ENCODE data around the gene DDIT3.
"Not testable (repeated sequence)": the region's sequence is repeated elsewhere in the genome, so short reads cannot be mapped to it uniquely, and the experiment has no call there.

The DDIT3 gene, protein sequence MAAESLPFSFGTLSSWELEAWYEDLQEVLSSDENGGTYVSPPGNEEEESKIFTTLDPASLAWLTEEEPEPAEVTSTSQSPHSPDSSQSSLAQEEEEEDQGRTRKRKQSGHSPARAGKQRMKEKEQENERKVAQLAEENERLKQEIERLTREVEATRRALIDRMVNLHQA

DNA sequence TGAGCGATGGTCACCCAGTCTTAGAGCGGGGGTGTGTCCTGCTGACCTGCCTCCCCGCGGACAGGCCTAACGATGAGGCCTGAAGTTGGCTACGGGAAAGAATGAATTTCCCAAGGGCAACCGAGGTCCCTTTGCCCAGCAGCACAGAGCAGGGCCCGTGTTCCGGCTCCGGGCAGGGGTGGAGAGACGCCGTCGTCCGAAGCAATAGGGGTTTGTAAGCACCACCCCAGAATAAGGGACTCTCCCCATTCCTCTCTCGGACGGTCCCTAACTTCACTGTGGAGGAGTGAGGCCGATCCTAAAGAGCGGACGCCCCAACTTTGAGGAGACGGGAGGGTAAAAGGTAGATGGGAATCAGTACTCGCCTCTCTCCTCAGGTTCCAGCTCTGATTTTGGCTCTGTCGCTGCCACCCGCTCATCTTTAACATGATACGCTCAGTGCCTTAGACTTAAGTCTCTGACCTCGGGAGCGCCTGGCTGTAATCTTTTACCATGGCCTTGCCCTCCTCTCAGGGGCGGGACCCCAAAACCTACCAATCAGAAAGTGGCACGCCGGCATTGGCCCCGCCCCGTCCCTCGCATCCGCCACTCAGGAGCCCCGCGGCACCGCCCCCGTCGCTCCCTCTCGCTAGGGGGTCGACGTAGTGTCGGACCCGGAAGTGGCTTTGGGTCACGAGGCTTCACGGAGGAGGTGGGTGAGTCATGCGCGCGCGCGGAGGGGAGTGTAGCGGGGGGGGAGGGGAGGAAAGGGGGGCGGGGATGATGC lies at the start of gene DDIT3:
TSS of gene DDIT3 (minus strand) at position 462 of the 766 bp plus-strand sequence. CDS start 3,108 bp downstream, outside the sequence.
- H3K4me1 Mint-ChIP-seq, result peaks cover 42 to 80% of the 10 kb centered on the region in 2 donors
- peak; percentile 74 to 80 for ATAC-seq (replicated peaks)
- peak; percentile 100 for DNase-seq
- H3K27me3 Mint-ChIP-seq, result no peaks in the 10 kb centered on the region
- H3K9me3 Mint-ChIP-seq, result no peaks in the 10 kb centered on the region
- H3K4me3 Mint-ChIP-seq, result peak within 1 kb of the TSS; percentile 99
- peaks cover 41 to 65% of the 10 kb centered on the region in 2 donors for H3K36me3 Mint-ChIP-seq
- H3K27ac Mint-ChIP-seq, result peak within 1 kb of the TSS; percentile 99

DNA sequence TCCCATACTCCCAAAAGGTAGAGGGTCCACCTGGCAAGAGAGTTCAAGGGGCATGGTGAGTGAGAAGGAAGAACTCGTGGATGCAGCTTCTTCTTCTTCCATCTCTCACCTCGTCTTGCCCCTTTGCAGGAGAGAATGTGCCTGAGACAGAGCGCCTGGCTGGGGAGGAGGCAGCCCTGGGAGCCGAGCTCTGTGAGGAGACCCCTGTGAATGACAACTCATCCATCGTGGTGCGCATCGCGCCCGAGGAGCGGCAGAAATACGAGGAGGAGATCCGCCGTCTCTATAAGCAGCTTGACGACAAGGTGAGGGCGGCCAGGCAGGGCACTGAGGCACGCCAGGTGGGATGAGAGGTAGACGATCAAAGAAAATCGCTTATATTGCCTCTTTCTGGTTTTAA lies 49.5 kb upstream of the DDIT3 start:
- ATAC-seq (replicated peaks) (no peak), DNase-seq (no peak)
- Mint-ChIP-seq H3K4me3 (no peak overlapping the region), H3K4me1 (no peaks in the 10 kb centered on the region), H3K27me3 (peaks cover 32% of the 10 kb centered on the region in 2 donors), H3K27ac (no peak overlapping the region), H3K9me3 (no peaks in the 10 kb centered on the region), H3K36me3 (peaks cover 0 to 1% of the 10 kb centered on the region in 2 donors)

DNA sequence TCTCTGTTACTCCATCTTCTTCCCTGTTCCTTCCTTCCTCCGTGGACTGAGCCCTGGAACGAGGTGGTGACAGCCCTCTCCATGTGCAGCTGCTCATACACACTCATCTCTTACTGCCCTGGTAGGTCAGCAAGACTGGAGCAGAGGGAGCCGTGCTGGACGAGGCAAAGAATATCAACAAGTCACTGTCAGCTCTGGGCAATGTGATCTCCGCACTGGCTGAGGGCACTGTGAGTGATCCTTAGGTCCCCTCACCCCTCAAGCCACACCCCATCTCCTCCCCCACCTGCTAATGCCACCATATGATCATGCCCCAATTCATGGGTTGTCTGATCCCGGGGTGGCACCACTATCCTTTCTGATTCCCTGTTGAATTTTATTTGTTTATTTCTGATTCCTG lies 48.5 kb upstream of the DDIT3 start:
- H3K27ac Mint-ChIP-seq, result no peak overlapping the region
- no peak overlapping the region for H3K4me3 Mint-ChIP-seq
- H3K27me3 Mint-ChIP-seq, result peaks cover 40 to 42% of the 10 kb centered on the region in 2 donors
- peaks cover 0 to 6% of the 10 kb centered on the region in 2 donors for H3K36me3 Mint-ChIP-seq
- no peaks in the 10 kb centered on the region for H3K9me3 Mint-ChIP-seq
- no peaks in the 10 kb centered on the region for H3K4me1 Mint-ChIP-seq
- DNase-seq (no peak), ATAC-seq (replicated peaks) (no peak)

DNA sequence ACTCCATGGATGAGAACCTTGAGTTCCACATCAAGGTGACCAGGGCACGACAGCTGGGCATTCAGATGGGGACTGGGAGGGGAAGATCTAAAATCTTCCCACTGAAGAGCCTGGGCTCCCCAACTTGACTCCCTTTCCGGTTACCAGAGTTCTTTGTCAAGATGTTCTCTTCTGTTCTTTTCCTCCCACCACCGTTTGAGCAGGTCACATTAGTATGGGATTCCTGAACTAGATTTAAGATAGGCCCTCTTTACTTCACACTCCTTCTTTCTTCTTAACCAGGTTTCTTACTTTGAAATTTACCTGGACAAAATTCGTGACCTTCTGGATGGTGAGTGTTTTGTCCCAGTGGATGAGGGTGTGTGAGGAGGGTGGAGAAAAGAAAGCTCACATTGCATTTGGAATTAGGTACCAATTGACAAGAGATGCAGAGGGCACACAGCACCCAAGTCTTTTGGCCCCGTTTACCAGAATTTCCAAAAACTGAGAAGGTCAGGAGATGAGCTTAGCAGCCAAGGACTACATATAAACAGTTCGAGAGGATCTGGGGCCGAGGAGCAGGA lies 43.9 kb upstream of the DDIT3 start:
- no peaks in the 10 kb centered on the region for H3K9me3 Mint-ChIP-seq
- H3K36me3 Mint-ChIP-seq, result peaks cover 0 to 6% of the 10 kb centered on the region in 2 donors
- no peak for DNase-seq
- no peak for ATAC-seq (replicated peaks)
- no peak overlapping the region for H3K4me3 Mint-ChIP-seq
- H3K4me1 Mint-ChIP-seq, result no peaks in the 10 kb centered on the region
- peaks cover 40 to 47% of the 10 kb centered on the region in 2 donors for H3K27me3 Mint-ChIP-seq
- no peak overlapping the region for H3K27ac Mint-ChIP-seq

DNA sequence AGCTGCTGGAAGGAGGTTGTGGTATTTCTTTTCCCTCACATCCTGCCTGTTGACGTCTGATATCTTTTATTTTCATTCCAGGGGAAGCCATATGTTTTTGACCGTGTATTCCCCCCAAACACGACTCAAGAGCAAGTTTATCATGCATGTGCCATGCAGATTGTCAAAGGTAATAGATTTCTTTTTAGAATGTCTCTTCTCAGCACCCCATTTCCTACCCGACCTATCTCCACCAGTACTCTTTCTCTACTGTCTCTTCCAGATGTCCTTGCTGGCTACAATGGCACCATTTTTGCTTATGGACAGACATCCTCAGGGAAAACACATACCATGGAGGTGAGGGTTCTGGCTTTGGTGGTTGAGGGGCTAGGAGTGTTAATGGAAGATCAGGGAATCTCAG lies 43.0 kb upstream of the DDIT3 start:
- Mint-ChIP-seq H3K27ac (no peak overlapping the region), H3K9me3 (no peaks in the 10 kb centered on the region), H3K27me3 (peaks cover 31 to 38% of the 10 kb centered on the region in 2 donors), H3K4me3 (no peak overlapping the region), H3K36me3 (peaks cover 0 to 6% of the 10 kb centered on the region in 2 donors), H3K4me1 (no peaks in the 10 kb centered on the region)
- ATAC-seq (replicated peaks), result no peak
- DNase-seq, result no peak

DNA sequence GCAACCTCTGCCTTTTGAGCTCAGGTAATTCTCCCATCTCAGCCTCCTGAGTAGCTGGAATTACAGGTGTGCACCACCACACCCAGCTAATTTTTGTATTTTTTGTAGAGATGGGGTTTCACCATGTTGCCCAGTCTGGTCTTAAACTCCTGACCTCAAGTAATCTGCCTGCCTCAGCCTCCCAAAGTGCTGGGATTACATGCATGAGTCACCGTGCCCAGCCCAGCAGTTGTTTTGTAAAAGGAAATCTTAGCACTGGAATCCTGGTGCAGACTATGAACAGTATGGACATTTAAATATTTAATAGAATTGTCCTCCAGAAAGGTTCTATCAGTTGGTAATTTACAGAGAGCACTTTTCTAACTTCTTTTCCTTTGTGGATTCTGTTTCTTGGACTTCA lies 40.8 kb upstream of the DDIT3 start:
- H3K36me3 Mint-ChIP-seq, DNase-seq: not testable (repeated sequence)

DNA sequence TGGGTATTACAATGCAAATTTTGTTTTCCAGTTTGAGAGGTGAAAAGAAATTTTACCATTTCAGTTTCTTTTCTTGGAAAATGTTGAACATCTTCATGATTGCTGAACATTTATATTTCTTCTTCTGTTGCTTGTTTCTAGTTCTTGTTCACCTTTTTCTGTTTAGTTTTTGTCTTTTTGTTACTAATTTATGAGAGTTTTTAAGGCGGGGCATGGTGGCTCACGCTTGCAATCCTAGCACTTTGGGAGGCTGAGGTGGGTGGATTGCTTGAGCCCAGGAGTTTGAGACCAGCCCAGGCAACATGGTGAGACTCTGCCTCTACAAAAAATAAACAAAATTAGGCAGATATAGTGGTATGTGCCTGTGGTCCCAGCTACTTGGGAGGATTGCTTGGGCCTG lies 40.2 kb upstream of the DDIT3 start:
- H3K27ac Mint-ChIP-seq, result no peak overlapping the region
- H3K4me3 Mint-ChIP-seq, result no peak overlapping the region
- H3K4me1 Mint-ChIP-seq, result no peaks in the 10 kb centered on the region
- H3K9me3 Mint-ChIP-seq, result no peaks in the 10 kb centered on the region
- no peak for DNase-seq
- peaks cover 0 to 6% of the 10 kb centered on the region in 2 donors for H3K36me3 Mint-ChIP-seq
- no peak for ATAC-seq (replicated peaks)
- H3K27me3 Mint-ChIP-seq, result peaks cover 27 to 38% of the 10 kb centered on the region in 2 donors

More for the DNA sequence above, 40.8 kb upstream of the DDIT3 start:
- H3K9me3 Mint-ChIP-seq; ATAC-seq (replicated peaks); H3K4me3 Mint-ChIP-seq; H3K4me1 Mint-ChIP-seq; H3K27ac Mint-ChIP-seq: not testable (repeated sequence)
- peaks cover 27 to 38% of the 10 kb centered on the region in 2 donors for H3K27me3 Mint-ChIP-seq

DNA sequence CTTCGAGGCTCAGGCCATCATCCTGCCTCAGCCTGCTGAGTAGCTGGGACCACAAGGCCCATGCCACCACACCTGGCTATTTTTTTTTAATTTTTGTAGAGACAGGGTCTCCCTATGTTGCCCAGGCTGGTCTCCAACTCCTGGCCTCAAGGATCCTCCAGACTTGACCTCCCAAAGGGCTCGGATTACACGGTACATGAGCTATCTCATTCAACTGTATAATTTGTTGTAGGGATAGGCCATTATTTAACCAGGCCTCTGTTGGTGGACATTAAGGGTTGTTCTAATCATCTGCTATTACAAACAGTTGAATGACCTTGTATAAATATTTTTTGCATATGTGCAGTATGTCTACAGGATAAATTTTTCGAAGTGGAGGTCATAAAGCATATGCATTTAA lies 38.5 kb upstream of the DDIT3 start:
- no peak for ATAC-seq (replicated peaks)
- Mint-ChIP-seq H3K4me3 (no peak overlapping the region), H3K4me1 (no peaks in the 10 kb centered on the region), H3K9me3 (no peaks in the 10 kb centered on the region), H3K27ac (no peak overlapping the region), H3K27me3 (peaks cover 17 to 30% of the 10 kb centered on the region in 2 donors), H3K36me3 (no peaks in the 10 kb centered on the region)
- DNase-seq, result no peak

DNA sequence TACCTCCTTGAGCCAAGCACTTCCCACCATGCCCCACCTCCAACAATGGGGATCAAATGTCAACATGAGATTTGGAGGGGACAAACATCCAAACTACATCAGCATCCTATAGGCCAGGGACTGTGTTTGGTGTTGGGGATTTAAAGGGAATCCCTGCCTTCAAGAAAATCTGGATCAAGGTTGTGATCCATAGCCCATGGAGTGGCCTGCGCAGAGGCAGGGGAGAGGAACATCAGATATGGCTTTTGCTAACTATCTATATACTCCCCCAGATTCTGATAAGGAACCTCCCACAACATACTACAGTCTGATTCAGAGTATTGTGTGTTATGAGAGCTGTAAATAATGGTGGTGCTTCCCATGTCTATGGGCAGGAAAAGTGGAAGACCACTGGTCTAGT lies 34.6 kb upstream of the DDIT3 start:
- H3K36me3 Mint-ChIP-seq, result no peaks in the 10 kb centered on the region
- H3K4me1 Mint-ChIP-seq, result peaks cover 6 to 10% of the 10 kb centered on the region in 2 donors
- H3K27ac Mint-ChIP-seq, result no peak overlapping the region
- H3K27me3 Mint-ChIP-seq, result peaks cover 21 to 36% of the 10 kb centered on the region in 2 donors
- no peak overlapping the region for H3K4me3 Mint-ChIP-seq
- DNase-seq, result no peak
- H3K9me3 Mint-ChIP-seq, result no peaks in the 10 kb centered on the region
- ATAC-seq (replicated peaks), result no peak

DNA sequence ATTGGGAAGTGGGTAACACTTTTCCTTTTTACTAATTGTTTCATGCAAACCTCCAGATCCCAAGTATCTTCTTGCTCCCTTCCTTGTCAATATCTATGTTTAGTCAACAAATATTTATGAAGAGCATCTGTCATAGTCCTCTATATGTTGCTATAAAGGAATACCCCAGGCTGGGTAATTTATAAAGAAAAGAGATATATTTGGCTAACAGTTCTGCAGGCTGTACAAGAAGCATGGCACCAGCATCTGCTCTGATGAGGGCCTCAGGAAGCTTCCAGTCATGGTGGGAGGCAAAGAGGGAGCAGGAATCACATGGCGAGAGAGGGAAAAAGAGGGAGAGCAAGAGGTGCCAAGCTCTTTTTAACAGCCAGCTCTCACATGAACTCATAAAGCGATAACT lies 34.1 kb upstream of the DDIT3 start:
- H3K9me3 Mint-ChIP-seq, result no peaks in the 10 kb centered on the region
- H3K36me3 Mint-ChIP-seq, result no peaks in the 10 kb centered on the region
- DNase-seq (no peak), ATAC-seq (replicated peaks) (no peak)
- H3K4me3 Mint-ChIP-seq, result no peak overlapping the region
- H3K27me3 Mint-ChIP-seq, result peaks cover 25 to 37% of the 10 kb centered on the region in 2 donors
- peaks cover 8 to 14% of the 10 kb centered on the region in 2 donors for H3K4me1 Mint-ChIP-seq
- no peak overlapping the region for H3K27ac Mint-ChIP-seq

DNA sequence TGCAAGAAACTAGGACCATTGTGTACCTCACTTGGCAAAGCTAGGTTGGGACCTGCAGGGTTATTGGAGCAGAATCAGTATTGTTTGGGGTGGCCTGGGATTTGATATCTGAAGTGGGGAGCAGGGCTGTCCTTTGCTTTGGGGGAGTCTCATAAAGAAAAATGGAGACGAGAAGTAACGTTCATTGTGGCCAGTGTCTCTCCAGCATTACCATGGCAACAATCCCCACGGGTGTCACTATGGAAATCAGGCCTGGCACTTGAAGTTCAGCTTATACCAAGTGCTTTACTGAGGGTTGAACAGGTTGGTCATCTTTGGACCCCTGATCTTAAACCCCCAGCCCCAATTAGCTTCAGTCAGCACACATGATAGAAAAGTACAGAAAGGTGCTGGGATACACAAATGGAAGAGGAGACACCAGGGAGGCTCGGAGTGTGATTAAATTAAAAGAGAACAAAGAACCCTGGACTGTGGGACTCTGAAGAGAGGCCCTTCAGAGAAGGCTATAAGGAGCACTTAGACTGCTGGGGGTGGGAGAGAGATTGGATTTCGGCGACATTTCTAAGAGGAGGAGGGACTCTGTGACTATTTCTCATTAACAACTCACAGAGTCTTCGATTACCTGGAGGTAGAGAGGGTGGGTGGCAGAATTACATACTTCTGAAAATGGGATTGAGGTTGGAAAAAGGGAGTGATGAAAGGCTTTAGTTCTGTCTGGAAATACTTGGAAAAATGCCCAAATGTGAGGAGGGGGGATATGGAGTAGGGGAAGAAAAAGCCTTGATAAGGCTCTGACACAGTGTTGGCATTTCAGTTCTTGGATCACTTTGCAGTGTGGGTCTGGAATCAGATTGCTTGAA lies 33.3 kb upstream of the DDIT3 start:
- ATAC-seq (replicated peaks), result no peak
- no peak for DNase-seq
- H3K4me3 Mint-ChIP-seq, result no peak overlapping the region
- no peaks in the 10 kb centered on the region for H3K9me3 Mint-ChIP-seq
- peaks cover 34 to 43% of the 10 kb centered on the region in 2 donors for H3K27me3 Mint-ChIP-seq
- peaks cover 17 to 23% of the 10 kb centered on the region in 2 donors for H3K4me1 Mint-ChIP-seq
- H3K36me3 Mint-ChIP-seq, result no peaks in the 10 kb centered on the region
- H3K27ac Mint-ChIP-seq, result no peak overlapping the region

DNA sequence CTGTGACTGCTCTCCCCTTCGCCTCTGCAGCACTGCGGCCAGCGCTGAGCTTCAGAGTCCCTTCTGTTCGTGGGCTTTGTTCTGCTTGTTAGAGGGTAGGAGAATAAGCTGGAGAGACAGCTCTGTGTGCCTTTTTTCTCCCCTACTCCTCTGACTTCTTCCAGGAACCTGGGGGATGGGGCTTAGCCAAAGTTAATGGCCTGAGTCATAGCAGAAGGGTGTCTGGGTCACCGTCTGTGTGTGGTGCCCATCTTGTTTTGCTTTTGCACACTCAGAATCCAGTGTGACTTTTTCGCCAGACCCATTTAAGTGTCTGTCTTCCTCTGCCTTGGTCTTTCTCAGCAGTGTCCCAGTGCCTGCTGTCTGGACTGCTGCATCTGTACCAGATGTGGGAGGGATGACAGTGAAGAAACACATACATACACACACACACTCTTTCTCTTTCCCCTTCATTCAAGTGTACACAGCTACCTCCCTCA lies 32.6 kb upstream of the DDIT3 start:
- Mint-ChIP-seq H3K27ac (no peak overlapping the region), H3K4me1 (peaks cover 18 to 26% of the 10 kb centered on the region in 2 donors), H3K36me3 (no peaks in the 10 kb centered on the region), H3K9me3 (no peaks in the 10 kb centered on the region), H3K4me3 (no peak overlapping the region), H3K27me3 (peaks cover 36 to 44% of the 10 kb centered on the region in 2 donors)
- DNase-seq (no peak), ATAC-seq (replicated peaks) (no peak)

DNA sequence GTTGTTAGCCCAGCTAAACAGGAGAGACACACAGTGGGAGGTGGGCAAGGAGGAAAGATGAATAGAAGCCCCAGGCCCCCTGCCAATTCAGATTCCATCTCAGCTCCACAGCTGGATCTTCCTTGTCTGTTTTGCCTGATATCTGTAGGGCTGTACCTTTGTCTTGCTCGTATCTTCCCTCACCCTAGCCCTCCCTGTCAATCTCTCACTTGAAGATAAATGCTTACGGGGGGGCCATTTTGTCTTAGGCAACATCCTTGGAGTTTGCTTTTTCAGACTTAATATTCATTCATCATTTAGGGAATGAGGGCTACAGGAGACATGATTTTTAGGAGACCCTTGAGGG lies 32.0 kb upstream of the DDIT3 start:
- no peak for ATAC-seq (replicated peaks)
- no peak overlapping the region for H3K27ac Mint-ChIP-seq
- no peak overlapping the region for H3K4me3 Mint-ChIP-seq
- H3K4me1 Mint-ChIP-seq, result peaks cover 18 to 30% of the 10 kb centered on the region in 2 donors
- H3K9me3 Mint-ChIP-seq, result no peaks in the 10 kb centered on the region
- peaks cover 36 to 44% of the 10 kb centered on the region in 2 donors for H3K27me3 Mint-ChIP-seq
- no peaks in the 10 kb centered on the region for H3K36me3 Mint-ChIP-seq
- DNase-seq, result no peak

DNA sequence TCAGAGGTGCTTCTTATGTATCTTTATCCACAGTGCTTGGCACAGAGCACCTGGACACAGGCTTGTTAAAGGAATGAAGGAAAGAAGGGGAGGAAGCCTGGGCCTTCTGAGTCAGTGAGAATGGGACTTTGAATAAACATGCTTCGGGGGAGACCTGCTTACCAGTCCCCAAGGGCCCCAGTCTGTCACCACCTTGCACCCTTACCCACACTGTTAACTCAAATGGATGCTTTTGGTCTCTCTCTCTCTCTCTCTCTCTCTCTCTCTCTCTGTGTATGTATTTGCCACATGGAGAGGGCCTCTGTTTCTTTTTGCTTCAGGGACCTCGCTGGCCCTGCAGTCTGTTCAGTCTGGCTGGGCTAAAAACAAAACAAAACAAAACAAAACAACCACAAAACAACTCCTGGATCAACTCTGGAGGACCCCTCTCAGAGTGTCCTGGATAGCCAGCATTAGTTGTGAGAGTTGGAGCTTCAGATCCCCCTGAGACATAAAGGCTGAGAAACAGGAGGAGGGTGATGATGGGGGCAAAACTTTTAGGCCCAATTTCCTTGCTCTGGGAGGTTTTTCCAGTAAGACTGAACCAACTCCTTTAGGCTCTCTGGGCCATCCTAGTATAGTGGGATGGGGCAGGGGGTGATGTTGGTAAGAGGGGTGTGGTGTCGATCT lies 31.5 kb upstream of the DDIT3 start:
- Mint-ChIP-seq H3K9me3 (no peaks in the 10 kb centered on the region), H3K4me3 (no peak overlapping the region), H3K27ac (no peak overlapping the region), H3K36me3 (no peaks in the 10 kb centered on the region), H3K4me1 (peaks cover 18 to 33% of the 10 kb centered on the region in 2 donors), H3K27me3 (peaks cover 36 to 42% of the 10 kb centered on the region in 2 donors)
- DNase-seq, result no peak
- ATAC-seq (replicated peaks), result no peak
